ENCODE results near the gene ARHGEF16.

ARHGEF16 gene

GRCh38 chr1:3420218-3420951 is 34.1 kb upstream of the ARHGEF16 start:
- no peak for DNase-seq (ENCODE audit: low spot score)
- CTCF ChIA-PET, result interaction anchor here (0.7 to 1.2 kb wide), 3 partner anchors 72 to 1317 kb away, joined by 3 to 5 read pairs (median 4); no protein-coding TSS in a partner anchor
- POLR2A ChIA-PET (ENCODE audit: low non-redundant PET), result no interaction called here
- no peak overlapping the region for H3K27ac ChIP-seq
- TF ChIP-seq, protein P1, sequence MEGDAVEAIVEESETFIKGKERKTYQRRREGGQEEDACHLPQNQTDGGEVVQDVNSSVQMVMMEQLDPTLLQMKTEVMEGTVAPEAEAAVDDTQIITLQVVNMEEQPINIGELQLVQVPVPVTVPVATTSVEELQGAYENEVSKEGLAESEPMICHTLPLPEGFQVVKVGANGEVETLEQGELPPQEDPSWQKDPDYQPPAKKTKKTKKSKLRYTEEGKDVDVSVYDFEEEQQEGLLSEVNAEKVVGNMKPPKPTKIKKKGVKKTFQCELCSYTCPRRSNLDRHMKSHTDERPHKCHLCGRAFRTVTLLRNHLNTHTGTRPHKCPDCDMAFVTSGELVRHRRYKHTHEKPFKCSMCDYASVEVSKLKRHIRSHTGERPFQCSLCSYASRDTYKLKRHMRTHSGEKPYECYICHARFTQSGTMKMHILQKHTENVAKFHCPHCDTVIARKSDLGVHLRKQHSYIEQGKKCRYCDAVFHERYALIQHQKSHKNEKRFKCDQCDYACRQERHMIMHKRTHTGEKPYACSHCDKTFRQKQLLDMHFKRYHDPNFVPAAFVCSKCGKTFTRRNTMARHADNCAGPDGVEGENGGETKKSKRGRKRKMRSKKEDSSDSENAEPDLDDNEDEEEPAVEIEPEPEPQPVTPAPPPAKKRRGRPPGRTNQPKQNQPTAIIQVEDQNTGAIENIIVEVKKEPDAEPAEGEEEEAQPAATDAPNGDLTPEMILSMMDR (conservative IDR thresholded peaks at IDR 0.05; ENCODE audit: low read depth), result no peak

DNA sequence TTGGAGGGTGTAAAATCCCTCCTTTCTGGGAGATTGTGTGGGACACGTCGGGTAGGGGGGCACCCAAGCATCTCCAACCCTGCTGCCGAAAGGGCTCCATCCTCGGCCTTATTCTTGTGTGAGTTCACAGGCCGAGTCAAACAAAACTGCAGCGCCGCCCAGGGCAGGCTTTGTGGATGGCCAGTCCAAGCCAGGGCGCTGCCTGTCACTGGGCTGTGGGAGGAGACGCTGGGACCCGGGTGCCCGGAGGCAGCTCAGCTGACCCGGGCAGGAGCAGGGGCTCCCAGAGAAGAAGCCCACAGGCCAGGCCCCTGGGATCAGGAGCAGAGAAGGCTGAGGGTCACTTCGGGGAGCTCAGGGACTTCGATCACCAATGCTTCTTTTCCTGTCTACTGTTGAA is 31.8 kb upstream of the ARHGEF16 start:
- no peak for DNase-seq (ENCODE audit: low spot score)
- TF ChIP-seq, protein P1 (conservative IDR thresholded peaks at IDR 0.05; ENCODE audit: low read depth), result no peak
- H3K27ac ChIP-seq, result no peak overlapping the region
- POLR2A ChIA-PET (ENCODE audit: low non-redundant PET), result no interaction called here
- CTCF ChIA-PET, result no interaction called here

GRCh38 chr1:3423245-3423829 is 31.1 kb upstream of the ARHGEF16 start:
- CTCF ChIA-PET, result interaction anchor here (0.8 to 1.7 kb wide), 2 partner anchors 354 to 601 kb away, joined by 3 to 13 read pairs; partner anchors contain the start of gene PRDM16
- no peak for DNase-seq (ENCODE audit: low spot score)
- POLR2A ChIA-PET (ENCODE audit: low non-redundant PET), result no interaction called here
- TF ChIP-seq, protein P1 (conservative IDR thresholded peaks at IDR 0.05; ENCODE audit: low read depth), result no peak
- H3K27ac ChIP-seq, result no peak overlapping the region

DNA sequence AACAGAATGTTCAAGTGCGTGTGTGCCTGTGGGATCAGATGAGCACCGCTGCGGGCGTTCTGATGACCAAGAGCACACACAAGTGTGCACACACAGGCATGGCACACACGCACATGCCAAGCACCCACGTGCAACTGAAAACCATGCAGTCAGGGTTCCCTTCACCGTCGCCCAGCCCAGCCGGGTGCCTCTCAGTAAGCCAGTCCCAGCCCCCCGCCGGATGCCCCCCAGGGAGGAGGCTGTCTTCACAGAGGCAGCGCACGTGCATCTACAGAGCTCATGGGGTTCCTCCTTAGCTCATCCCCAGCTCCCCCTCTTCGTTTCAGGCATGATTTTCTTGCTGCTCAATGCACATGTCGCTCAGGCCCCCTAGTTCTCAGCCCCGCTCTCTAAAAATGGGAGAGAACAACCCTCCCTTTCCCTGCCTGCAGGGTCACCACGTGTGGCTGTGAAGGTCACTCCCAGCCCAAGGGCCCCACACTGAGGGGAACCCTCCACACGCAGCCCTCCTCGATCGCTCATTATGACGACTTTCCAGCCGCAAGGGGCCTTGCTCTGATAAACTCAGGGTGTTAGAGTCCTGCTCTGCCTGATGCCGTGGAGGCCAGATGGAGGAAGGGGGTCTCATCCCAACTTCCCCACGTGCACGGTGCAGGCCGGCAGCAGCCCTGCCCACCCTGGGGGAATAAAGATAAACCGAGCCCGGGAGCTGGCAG is 30.4 kb upstream of the ARHGEF16 start:
- TF ChIP-seq, protein P1 (conservative IDR thresholded peaks at IDR 0.05; ENCODE audit: low read depth), result no peak
- CTCF ChIA-PET, result interaction anchor here (0.6 to 1.7 kb wide), 10 partner anchors 14 to 602 kb away, joined by 3 to 13 read pairs (median 3); partner anchors contain the start of gene PRDM16
- POLR2A ChIA-PET (ENCODE audit: low non-redundant PET), result no interaction called here
- H3K27ac ChIP-seq, result no peak overlapping the region
- DNase-seq (ENCODE audit: low spot score), result no peak

- TF ChIP-seq, protein P1 (conservative IDR thresholded peaks at IDR 0.05; ENCODE audit: low read depth), result no peak
- H3K27ac ChIP-seq, result no peak overlapping the region
- POLR2A ChIA-PET (ENCODE audit: low non-redundant PET), result no interaction called here
- no peak for DNase-seq (ENCODE audit: low spot score)
- CTCF ChIA-PET, result interaction anchor here (0.6 to 1.4 kb wide), 4 partner anchors 10 to 609 kb away, joined by 3 to 8 read pairs (median 3); no protein-coding TSS in a partner anchor
Observed at GRCh38 chr1:3425486-3426215, 28.8 kb upstream of the ARHGEF16 start.
